Body of pancreas (tissue), 4 donors: ENCODE data around the gene DDX1.

Experiments
- POLR2A ChIP-seq, 3 donors: fragments of 450-650 bp; IDR thresholded peaks; one replicate each; pipeline ENCODE4 v1.6.1; 2016; ENCODE audit warnings: antibody characterized with exemption in 3 of 3, mild to moderate bottlenecking in 2 of 3
- TF ChIP-seq, protein P1 (sequence below), 7 experiments: fragments of 450-650 bp in 4 of 7; fragments of 200-600 bp in 3 of 7; sonication (generic) in 3 of 7; IDR thresholded peaks; one replicate each; pipeline ENCODE4 v1.5.1; 2016 to 2019; ENCODE audit warnings: antibody characterized with exemption in 7 of 7

DNA sequence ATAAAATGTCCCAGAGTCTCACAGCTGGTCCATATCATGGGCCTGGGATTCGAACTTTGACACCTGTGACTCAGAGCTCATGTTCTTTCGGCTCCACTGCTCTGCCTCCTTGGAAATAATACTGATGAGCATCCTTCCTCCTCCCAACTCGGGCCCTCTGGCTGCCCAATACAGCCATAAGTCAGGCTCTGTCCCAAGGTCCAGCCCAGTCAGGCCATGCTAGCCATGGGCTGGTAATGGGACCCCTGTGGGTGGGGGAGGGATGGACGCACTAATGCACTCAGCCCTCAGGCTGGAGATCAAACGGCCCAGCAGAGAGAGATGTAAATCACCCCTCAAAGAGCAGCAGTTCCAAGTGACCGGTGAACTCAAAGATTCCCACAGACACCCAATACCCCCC, 61.1 kb downstream of the DDX1 start:
- TF ChIP-seq, protein P1, sequence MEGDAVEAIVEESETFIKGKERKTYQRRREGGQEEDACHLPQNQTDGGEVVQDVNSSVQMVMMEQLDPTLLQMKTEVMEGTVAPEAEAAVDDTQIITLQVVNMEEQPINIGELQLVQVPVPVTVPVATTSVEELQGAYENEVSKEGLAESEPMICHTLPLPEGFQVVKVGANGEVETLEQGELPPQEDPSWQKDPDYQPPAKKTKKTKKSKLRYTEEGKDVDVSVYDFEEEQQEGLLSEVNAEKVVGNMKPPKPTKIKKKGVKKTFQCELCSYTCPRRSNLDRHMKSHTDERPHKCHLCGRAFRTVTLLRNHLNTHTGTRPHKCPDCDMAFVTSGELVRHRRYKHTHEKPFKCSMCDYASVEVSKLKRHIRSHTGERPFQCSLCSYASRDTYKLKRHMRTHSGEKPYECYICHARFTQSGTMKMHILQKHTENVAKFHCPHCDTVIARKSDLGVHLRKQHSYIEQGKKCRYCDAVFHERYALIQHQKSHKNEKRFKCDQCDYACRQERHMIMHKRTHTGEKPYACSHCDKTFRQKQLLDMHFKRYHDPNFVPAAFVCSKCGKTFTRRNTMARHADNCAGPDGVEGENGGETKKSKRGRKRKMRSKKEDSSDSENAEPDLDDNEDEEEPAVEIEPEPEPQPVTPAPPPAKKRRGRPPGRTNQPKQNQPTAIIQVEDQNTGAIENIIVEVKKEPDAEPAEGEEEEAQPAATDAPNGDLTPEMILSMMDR (IDR thresholded peaks at IDR 0.05): no peak
- no peak for TF ChIP-seq POLR2A (IDR thresholded peaks at IDR 0.05)
